CD14-positive monocyte (primary cell): Measurements from ENCODE around the gene PEMT. TPM values are rescaled to one million over a fixed set of nuclear protein-coding genes. Genes with fewer than 3 reads are reported as not detected.
A peak's percentile ranks its signal among the peaks of the same experiment; 100 is the strongest.

Source experiments
- DNase-seq, 3 donors: peaks; one replicate each; pipeline ENCODE4 v3.0.0-alpha.2; 2011 to 2022
- H2AFZ ChIP-seq: 2 replicates; pipeline ENCODE4 v1.6.0; 2012; ENCODE audit warnings: mild to moderate bottlenecking, low read depth, low read length, inconsistent platforms; ENCODE audit not compliant: insufficient read depth, poor library complexity, severe bottlenecking
- H3K27ac ChIP-seq, 2 donors: 1 replicate in 1 of 2; 2 replicates in 1 of 2; pipeline ENCODE4 v1.5.1; 2012 to 2013; ENCODE audit warnings: low read length in 2 of 2, control low read depth in 1 of 2, inconsistent platforms in 1 of 2, low read depth in 1 of 2, mild to moderate bottlenecking in 1 of 2
- H3K27me3 ChIP-seq, 2 donors: one replicate each; pipeline versions ENCODE4 v1.6.0 to v1.6.1; 2011 to 2013; ENCODE audit warnings: low read length in 2 of 2; ENCODE audit not compliant: control insufficient read depth in 2 of 2, insufficient read depth in 2 of 2
- H3K36me3 ChIP-seq, 2 donors: replicated peaks in 1 of 2; 1 replicate in 1 of 2; 2 replicates in 1 of 2; pipeline versions ENCODE4 v1.5.1 to v1.6.1; 2012 to 2013; ENCODE audit warnings: low read length in 2 of 2, control low read depth in 1 of 2, inconsistent platforms in 1 of 2, mild to moderate bottlenecking in 1 of 2; ENCODE audit not compliant: insufficient read depth in 2 of 2, control insufficient read depth in 1 of 2
- H3K4me1 ChIP-seq, 2 donors: 1 replicate in 1 of 2; 2 replicates in 1 of 2; pipeline versions ENCODE4 v1.5.1 to v1.6.1; 2012 to 2013; ENCODE audit warnings: low read length in 2 of 2, control low read depth in 1 of 2, inconsistent platforms in 1 of 2, mild to moderate bottlenecking in 1 of 2, moderate library complexity in 1 of 2; ENCODE audit not compliant: insufficient read depth in 2 of 2, control insufficient read depth in 1 of 2
- H3K4me2 ChIP-seq: replicated peaks from 2 replicates; pipeline ENCODE3; 2012; ENCODE audit warnings: low read length, moderate library complexity, mild to moderate bottlenecking; ENCODE audit not compliant: poor library complexity, severe bottlenecking; ENCODE audit errors: extremely low read depth
- H3K4me3 ChIP-seq, 3 experiments: fragments of 200-600 bp in 1 of 3; sonication (generic) in 1 of 3; replicated peaks in 1 of 3; 1 replicate in 2 of 3; 2 replicates in 1 of 3; pipeline ENCODE4 v1.5.1; 2011 to 2013; ENCODE audit warnings: low read length in 3 of 3, mild to moderate bottlenecking in 3 of 3, control low read depth in 2 of 3, low read depth in 2 of 3, inconsistent platforms in 1 of 3, moderate library complexity in 1 of 3
- H3K79me2 ChIP-seq: 2 replicates; pipeline ENCODE4 v1.6.0; 2012; ENCODE audit warnings: mild to moderate bottlenecking, control low read depth, inconsistent platforms, low read length, moderate library complexity; ENCODE audit not compliant: insufficient read depth
- H3K9ac ChIP-seq: 2 replicates; pipeline ENCODE4 v1.6.0; 2017; ENCODE audit warnings: low read length, mild to moderate bottlenecking; ENCODE audit not compliant: insufficient read depth, poor library complexity, severe bottlenecking
- H3K9me3 ChIP-seq, 2 donors: replicated peaks in 1 of 2; 1 replicate in 1 of 2; 2 replicates in 1 of 2; pipeline versions ENCODE4 v1.5.1 to v1.6.1; 2012 to 2013; ENCODE audit warnings: low read length in 2 of 2, control low read depth in 1 of 2; ENCODE audit not compliant: control insufficient read depth in 1 of 2, insufficient read depth in 1 of 2
- H4K20me1 ChIP-seq: 2 replicates; pipeline ENCODE4 v1.6.0; 2012; ENCODE audit warnings: mild to moderate bottlenecking, low read length, control low read depth, moderate library complexity; ENCODE audit not compliant: insufficient read depth
- H3K27ac Mint-ChIP-seq, 7 donors: one replicate each; pipeline ENCODE4 v1.8.0; 2020; ENCODE audit warnings: mild to moderate bottlenecking in 7 of 7, mixed read lengths in 7 of 7, moderate library complexity in 6 of 7, inconsistent platforms in 2 of 7
- H3K27me3 Mint-ChIP-seq, 3 donors: one replicate each; pipeline ENCODE4 v1.8.0; 2021 to 2022; ENCODE audit warnings: low read depth in 3 of 3, mild to moderate bottlenecking in 3 of 3, mixed read lengths in 3 of 3, moderate library complexity in 3 of 3, inconsistent platforms in 1 of 3
- H3K36me3 Mint-ChIP-seq, 2 donors: one replicate each; pipeline ENCODE4 v1.8.0; 2020; ENCODE audit warnings: mixed read lengths in 2 of 2, inconsistent platforms in 1 of 2, mild to moderate bottlenecking in 1 of 2
- H3K4me1 Mint-ChIP-seq: one replicate; pipeline ENCODE4 v1.8.0; 2020; ENCODE audit warnings: mild to moderate bottlenecking, mixed read lengths
- H3K4me3 Mint-ChIP-seq, 2 donors: one replicate each; pipeline ENCODE4 v1.8.0; 2020; ENCODE audit warnings: mild to moderate bottlenecking in 2 of 2, mixed read lengths in 2 of 2, moderate library complexity in 1 of 2
- H3K9me3 Mint-ChIP-seq, 7 donors: one replicate each; pipeline ENCODE4 v1.8.0; 2020 to 2022; ENCODE audit warnings: mixed read lengths in 7 of 7, mild to moderate bottlenecking in 6 of 7, moderate library complexity in 6 of 7, inconsistent platforms in 2 of 7
- WGBS: methylation state at CpG from one replicate; pipeline ENCODE4 v1.1.5; 2013; ENCODE audit warnings: missing lambda C conversion rate; ENCODE audit not compliant: insufficient coverage; 5-methylcytosine and 5-hydroxymethylcytosine counted together
- intact Hi-C, 2 donors: fragments of 100-400 bp; cut with micrococcal nuclease; formaldehyde crosslinking; loops; one replicate each; pipeline versions ENCODE4 v1.15.0 to v1.15.1; 2023
- polyA plus RNA-seq, 3 donors: library from polyadenylated mRNA; depleted of rRNA in 1 of 3; unstranded in 2 of 3; stranded (reverse) in 1 of 3; fragments of 300-500 nt in 2 of 3; fragments of >200 nt in 1 of 3; fragmentation: Illumina TruSeq in 2 of 3; gene quantifications; 1 replicate in 2 of 3; 2 replicates in 1 of 3; pipeline ENCODE4 v1.2.3, GENCODE V29; 2012 to 2021
- TF ChIP-seq, protein P1 (sequence below): fragments of 200-600 bp; IDR thresholded peaks from one replicate; pipeline ENCODE4 v1.8.0; 2022; ENCODE audit warnings: antibody characterized with exemption, mild to moderate bottlenecking

The PEMT gene
- polyA plus RNA-seq, 3 donors: 26.7 to 41.0 (median 38.4) TPM

DNA sequence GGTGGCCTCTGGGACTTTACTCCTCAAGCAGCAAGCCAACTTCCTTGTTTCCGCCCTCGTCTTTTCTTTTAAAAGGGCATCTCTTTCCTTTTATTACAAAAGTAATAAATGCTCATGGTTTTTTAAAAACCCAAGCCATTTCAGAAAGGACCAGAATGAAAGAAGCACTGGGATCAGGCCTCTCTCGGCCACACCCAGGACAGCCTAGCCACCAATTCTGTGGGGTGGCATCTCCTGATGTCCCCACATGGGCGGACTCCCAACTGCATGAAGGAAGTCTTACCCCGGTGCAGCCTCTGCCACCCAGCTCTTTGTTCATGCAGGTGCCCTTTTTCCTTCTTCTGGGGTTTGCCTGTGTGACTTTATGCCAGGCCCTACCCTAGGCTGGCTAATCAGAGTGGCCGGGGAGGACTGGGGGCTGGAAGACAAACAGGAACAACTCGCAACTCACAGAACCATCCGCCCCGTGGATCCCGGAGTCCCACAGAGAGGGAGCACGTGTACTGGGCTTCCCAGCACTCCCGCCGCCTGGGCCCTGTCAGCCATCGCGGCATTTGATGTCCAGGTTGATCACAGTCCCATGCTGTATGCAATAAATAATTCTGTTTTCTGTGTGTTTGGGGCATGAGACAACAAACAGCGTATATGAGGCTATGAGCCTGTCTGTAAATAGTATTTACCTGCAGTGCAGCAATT is 92.8 kb downstream of the PEMT start:
- 91% methylated on average over 13 of the region's 16 CpGs for WGBS
- Histone ChIP-seq H4K20me1 (peaks cover 15% of the 10 kb centered on the region), H3K9ac (no peak overlapping the region), H2AFZ (no peak overlapping the region), H3K27ac (no peak overlapping the region), H3K4me2 (no peak overlapping the region), H3K4me3 (no peak overlapping the region), H3K79me2 (no peaks in the 10 kb centered on the region), H3K27me3 (peaks cover 6 to 32% of the 10 kb centered on the region in 2 donors), H3K9me3 (no peaks in the 10 kb centered on the region), H3K4me1 (peaks cover 21 to 30% of the 10 kb centered on the region in 2 donors), H3K36me3 (no peaks in the 10 kb centered on the region)
- Mint-ChIP-seq H3K36me3 (peaks cover 5 to 8% of the 10 kb centered on the region in 2 donors), H3K4me3 (peak overlapping the region in 1 of 2 donors; percentile 12), H3K27ac (no peak overlapping the region), H3K4me1 (peaks cover 19% of the 10 kb centered on the region), H3K9me3 (peaks cover 0 to 8% (median 4%) of the 10 kb centered on the region in 7 donors), H3K27me3 (peaks cover 26 to 34% (median 34%) of the 10 kb centered on the region in 3 donors)
- no peak for DNase-seq
- TF ChIP-seq, protein P1, sequence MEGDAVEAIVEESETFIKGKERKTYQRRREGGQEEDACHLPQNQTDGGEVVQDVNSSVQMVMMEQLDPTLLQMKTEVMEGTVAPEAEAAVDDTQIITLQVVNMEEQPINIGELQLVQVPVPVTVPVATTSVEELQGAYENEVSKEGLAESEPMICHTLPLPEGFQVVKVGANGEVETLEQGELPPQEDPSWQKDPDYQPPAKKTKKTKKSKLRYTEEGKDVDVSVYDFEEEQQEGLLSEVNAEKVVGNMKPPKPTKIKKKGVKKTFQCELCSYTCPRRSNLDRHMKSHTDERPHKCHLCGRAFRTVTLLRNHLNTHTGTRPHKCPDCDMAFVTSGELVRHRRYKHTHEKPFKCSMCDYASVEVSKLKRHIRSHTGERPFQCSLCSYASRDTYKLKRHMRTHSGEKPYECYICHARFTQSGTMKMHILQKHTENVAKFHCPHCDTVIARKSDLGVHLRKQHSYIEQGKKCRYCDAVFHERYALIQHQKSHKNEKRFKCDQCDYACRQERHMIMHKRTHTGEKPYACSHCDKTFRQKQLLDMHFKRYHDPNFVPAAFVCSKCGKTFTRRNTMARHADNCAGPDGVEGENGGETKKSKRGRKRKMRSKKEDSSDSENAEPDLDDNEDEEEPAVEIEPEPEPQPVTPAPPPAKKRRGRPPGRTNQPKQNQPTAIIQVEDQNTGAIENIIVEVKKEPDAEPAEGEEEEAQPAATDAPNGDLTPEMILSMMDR: no peak
- intact Hi-C loops: loop anchor here (5.0 kb wide), 3 partner anchors 69 to 144 kb away; no protein-coding TSS in a partner anchor

DNA sequence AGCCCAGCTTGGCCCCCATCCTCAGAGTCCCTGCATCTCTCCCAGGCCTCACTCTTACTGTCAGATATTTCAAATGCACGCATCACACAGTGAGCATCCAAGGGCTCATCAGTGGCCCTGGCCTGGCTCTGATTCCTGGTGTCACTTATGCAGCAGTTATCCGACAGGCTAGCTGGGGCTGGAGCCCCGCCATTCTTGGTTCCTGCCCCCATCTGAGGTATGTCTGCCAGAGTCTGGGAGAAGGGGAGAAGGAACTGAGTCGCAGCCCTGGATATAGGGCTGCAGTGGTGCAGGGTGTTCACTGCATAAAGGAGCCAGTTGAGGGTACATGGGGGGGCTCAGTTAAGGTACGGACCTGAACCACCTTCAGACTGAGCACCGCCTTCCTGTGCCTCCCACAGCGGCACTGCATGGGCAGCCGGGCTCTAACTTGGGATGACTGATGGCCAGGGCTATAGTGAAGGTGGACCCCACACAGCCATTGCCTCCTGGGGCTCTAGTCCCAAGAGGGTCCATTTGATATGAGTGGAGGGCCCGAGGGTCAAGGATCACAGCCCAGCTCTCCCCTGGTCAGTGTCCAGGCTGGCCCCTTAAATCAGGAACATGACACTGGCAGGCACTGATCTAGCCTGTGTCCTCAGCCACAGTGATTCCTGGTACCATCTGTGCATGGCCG is 93.5 kb downstream of the PEMT start:
- peaks cover 12 to 16% of the 10 kb centered on the region in 2 donors for H3K36me3 Mint-ChIP-seq
- peaks cover 21 to 30% of the 10 kb centered on the region in 2 donors for H3K4me1 ChIP-seq
- no peaks in the 10 kb centered on the region for H3K9me3 ChIP-seq
- no peak for DNase-seq
- no peaks in the 10 kb centered on the region for H3K79me2 ChIP-seq
- H3K9ac ChIP-seq: no peak overlapping the region
- no peak overlapping the region for H3K4me3 ChIP-seq
- H3K4me3 Mint-ChIP-seq: peak overlapping the region; percentile 12 to 39
- no peak overlapping the region for H2AFZ ChIP-seq
- TF ChIP-seq, protein P1: no peak
- 95% methylated on average over 9 of the region's 10 CpGs for WGBS
- H3K27me3 ChIP-seq: peaks cover 6 to 34% of the 10 kb centered on the region in 2 donors
- no peak overlapping the region for H3K4me2 ChIP-seq
- intact Hi-C loops: loop anchor here (2.0 to 5.0 kb wide), 5 partner anchors 69 to 144 kb away; partner anchors contain the start of gene PEMT (in 1 of the 2)
- H3K27ac Mint-ChIP-seq: no peak overlapping the region
- peaks cover 0 to 8% (median 4%) of the 10 kb centered on the region in 7 donors for H3K9me3 Mint-ChIP-seq
- no peak overlapping the region for H3K27ac ChIP-seq
- H4K20me1 ChIP-seq: peaks cover 23% of the 10 kb centered on the region
- H3K27me3 Mint-ChIP-seq: peaks cover 32 to 41% (median 37%) of the 10 kb centered on the region in 3 donors
- no peaks in the 10 kb centered on the region for H3K36me3 ChIP-seq
- H3K4me1 Mint-ChIP-seq: peaks cover 20% of the 10 kb centered on the region
